ENCODE data around the gene SYNGR2.
A peak's percentile ranks its signal among the peaks of the same experiment; 100 is the strongest.
"Not testable (repeated sequence)": the region's sequence is repeated elsewhere in the genome, so short reads cannot be mapped to it uniquely, and the experiment has no call there.

The SYNGR2 gene

GRCh38 chr17:78168903-78169793, 767 bp downstream of the SYNGR2 start:
- Histone ChIP-seq H3K4me3 (ENCODE audit: low read depth, low read length) (peak overlapping the region; percentile 82), H3K36me3 (peaks cover 37% of the 10 kb centered on the region), H3K27me3 (ENCODE audit: insufficient read depth, low read depth, severe bottlenecking) (no peaks in the 10 kb centered on the region), H3K9me3 (ENCODE audit: severe bottlenecking) (no peaks in the 10 kb centered on the region), H3K27ac (peak overlapping the region; percentile 68; the same call in 1 of the 2 replicates)
- peak; percentile 81 for DNase-seq
- no peak for TF ChIP-seq CTCF (IDR thresholded peaks at IDR 0.05; ENCODE audit: low read depth, low read length)

GRCh38 chr17:78170692-78171590, 2.6 kb downstream of the SYNGR2 start:
- no peak overlapping the region for H3K27ac ChIP-seq
- H3K36me3 ChIP-seq, result peaks cover 55% of the 10 kb centered on the region
- H3K9me3 ChIP-seq (ENCODE audit: severe bottlenecking), result no peaks in the 10 kb centered on the region

GRCh38 chr17:78171591-78172248, 3.3 kb downstream of the SYNGR2 start:
- not testable (repeated sequence) for H3K27me3 ChIP-seq (ENCODE audit: insufficient read depth, low read depth, severe bottlenecking); H3K27ac ChIP-seq; H3K4me3 ChIP-seq (ENCODE audit: low read depth, low read length); DNase-seq; H3K9me3 ChIP-seq (ENCODE audit: severe bottlenecking)
- peaks cover 61% of the 10 kb centered on the region for H3K36me3 ChIP-seq

More at GRCh38 chr17:78170692-78171590, 2.6 kb downstream of the SYNGR2 start:
- no peak for DNase-seq
- TF ChIP-seq CTCF (IDR thresholded peaks at IDR 0.05; ENCODE audit: low read depth, low read length), result no peak
- Histone ChIP-seq H3K27me3 (ENCODE audit: insufficient read depth, low read depth, severe bottlenecking) (no peaks in the 10 kb centered on the region), H3K4me3 (ENCODE audit: low read depth, low read length) (no peak overlapping the region)

GRCh38 chr17:78172249-78173051, 4.1 kb downstream of the SYNGR2 start:
- DNase-seq, result no peak
- Histone ChIP-seq H3K9me3 (ENCODE audit: severe bottlenecking) (no peaks in the 10 kb centered on the region), H3K27ac (no peak overlapping the region), H3K27me3 (ENCODE audit: insufficient read depth, low read depth, severe bottlenecking) (no peaks in the 10 kb centered on the region), H3K36me3 (peaks cover 68% of the 10 kb centered on the region), H3K4me3 (ENCODE audit: low read depth, low read length) (no peak overlapping the region)
- TF ChIP-seq CTCF (IDR thresholded peaks at IDR 0.05; ENCODE audit: low read depth, low read length), result no peak

GRCh38 chr17:78173097-78173715, 4.8 kb downstream of the SYNGR2 start:
- no peak for DNase-seq
- TF ChIP-seq CTCF (IDR thresholded peaks at IDR 0.05; ENCODE audit: low read depth, low read length), result no peak
- Histone ChIP-seq H3K27ac (no peak overlapping the region), H3K36me3 (peaks cover 75% of the 10 kb centered on the region), H3K9me3 (ENCODE audit: severe bottlenecking) (no peaks in the 10 kb centered on the region), H3K27me3 (ENCODE audit: insufficient read depth, low read depth, severe bottlenecking) (no peaks in the 10 kb centered on the region), H3K4me3 (ENCODE audit: low read depth, low read length) (no peak overlapping the region)
